HS-27A (cell line): ENCODE measurements around the gene CDC14B.

Experiments
- DNase-seq: peaks from one replicate; pipeline ENCODE4 v3.0.0-alpha.2; 2012; ENCODE audit warnings: low read depth, missing footprints

CDC14B gene

GRCh38 chr9:96501633-96502538, 117.8 kb downstream of the CDC14B start:
- no peak for DNase-seq

DNA sequence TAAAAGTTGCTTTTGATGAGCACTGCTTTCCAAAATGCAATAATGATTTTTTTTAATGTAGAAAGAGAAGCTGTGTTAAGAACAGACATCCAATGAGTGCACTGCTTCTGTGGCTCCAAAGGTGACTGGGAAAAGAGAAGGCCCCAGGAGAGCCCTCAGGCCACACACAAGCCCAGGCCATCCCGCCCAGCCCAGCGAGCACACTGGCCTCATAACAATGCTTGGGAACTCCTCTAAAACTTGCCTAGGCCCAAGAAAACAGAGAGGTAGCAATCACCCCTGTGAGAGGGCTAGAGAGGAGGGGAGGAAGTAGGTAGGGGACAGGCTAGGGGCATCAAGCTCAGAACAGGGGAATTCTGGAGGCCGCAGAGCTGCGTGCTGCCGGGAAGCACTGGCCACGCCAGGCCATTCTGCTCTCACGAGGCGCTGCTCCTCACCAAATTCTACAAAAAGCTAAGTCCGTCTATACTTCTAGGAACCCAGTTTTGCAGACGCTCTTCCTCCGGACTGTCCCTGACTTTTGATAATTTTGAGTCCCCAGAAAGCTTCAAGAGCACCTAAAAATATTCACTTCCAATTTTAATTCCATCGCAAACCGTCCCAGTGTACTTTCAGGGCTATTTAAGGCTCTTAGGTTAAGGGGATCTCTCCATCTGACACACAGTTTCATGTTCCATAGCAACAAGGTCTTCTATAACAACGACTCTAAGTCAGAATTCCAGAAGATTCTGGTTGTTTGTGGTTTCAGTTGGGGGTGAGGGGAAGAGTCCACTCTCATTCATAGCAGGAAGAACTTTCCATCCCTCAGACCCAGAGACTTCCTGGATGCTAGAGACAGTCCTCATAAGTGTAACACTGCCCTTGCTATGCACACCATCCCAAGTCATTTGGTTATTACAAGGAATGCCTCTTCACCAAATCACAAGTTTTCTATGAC, 118.7 kb downstream of the CDC14B start:
- no peak for DNase-seq

DNA sequence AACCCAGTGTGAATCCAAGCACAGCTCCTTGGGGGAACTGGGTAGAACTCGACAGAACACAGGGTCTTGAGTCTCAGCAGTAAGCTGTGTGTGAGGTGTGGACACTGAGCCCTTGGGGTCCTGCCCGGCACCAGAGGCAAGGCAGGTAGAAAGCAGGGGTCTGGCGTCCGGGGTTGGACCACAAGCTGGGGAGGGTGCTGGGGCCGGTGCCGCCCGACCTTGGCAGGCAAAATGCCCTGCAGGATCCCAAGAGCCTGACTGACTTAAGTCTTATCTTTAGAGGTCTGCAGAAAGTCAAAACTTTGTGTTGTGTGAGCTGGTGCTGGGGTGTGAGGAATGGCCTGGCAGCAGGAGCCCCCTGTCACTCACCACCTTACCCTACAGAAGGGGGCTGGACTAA, 120.4 kb downstream of the CDC14B start:
- no peak for DNase-seq

DNA sequence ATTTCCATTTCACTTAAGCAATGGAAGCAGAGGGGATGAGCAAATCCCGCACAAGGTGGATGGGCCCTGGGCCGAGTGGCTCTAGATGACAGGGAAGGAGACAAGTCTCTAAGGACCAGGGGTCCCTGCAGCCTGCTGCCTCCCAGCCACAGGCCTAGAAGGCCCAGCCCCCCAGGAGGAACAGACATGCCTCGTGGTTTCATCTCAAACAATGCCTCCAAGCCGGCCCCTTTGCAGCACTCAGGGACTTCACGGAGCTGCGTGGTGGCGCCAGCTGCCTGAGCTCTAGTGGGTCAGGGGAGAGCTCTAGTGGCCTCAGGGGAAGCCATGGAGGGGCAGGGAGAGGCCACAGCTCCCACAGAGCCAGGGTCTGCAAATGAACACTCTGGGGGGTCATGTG, 120.8 kb downstream of the CDC14B start:
- DNase-seq, result no peak

DNA sequence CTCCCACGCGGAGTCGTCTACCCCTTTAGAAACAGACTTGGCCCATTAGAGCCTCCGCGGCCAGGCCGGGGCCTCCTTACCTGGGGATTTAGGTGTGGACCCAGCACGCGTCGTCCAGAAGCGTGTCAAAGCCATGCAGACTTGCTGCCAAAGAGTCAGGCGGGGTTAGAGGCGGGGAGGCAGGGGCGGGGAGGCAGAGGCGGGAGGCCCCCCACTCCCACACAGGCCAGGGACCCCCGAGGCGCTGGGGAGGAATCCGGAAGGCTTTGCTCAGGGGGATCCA, 122.6 kb downstream of the CDC14B start:
- DNase-seq, result no peak

DNA sequence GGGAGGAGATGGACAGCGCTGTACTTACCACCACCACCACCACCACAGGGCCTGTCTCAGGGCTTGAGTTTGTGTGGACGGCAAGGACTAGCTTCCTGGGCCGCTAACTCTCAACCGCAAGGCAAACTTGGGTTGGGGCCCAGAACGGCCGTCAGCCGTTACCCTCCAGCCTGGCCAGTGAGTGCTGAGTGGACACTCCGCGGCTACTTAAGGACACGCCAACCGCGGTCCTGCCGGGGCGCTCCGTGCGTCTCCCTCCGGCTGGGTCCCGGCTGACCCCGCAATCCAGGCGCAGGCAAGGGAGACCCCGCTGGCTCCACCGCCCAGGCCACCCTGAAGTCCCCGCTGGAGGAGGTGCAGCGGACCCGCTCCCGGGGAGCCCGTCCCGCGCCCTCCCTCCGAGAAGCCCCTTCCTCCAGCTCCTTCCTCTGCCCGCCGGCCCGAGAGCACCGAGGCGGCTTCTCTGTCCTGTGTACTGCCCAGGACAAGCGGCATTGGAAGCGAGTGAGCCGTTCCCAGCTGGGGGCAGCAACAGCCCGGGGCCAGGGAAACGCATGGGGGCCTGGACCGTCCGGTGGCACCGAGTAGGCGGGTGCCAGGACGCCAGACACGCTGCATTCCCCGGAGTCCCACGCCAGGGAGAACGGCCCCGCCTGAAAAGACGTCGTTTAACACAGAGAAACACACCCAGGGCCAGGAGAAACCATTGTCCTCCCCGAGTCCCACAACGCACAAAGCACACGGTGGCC, 123.1 kb downstream of the CDC14B start:
- DNase-seq, result no peak

DNA sequence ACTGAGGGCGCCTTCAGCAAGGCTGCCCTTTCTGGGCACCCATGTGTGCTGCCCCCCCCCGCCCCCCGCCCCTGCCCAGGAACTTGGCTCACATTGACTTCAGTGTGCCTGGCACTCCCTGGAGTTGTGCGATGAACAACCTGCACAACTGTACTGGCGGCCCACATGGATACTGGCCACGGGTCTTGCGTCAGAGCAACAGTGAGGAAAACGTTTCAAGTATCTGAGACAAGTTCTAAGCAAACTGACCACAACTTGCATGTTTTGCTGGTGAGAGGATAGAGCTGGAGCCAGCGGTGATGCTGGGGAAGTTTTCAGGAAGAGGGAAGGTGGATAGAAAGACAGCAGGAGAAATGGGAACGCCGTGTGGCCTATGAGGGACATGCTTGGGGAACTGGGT, 124.3 kb downstream of the CDC14B start:
- DNase-seq, result no peak

GRCh38 chr9:96494215-96494800, 125.3 kb downstream of the CDC14B start:
- no peak for DNase-seq

GRCh38 chr9:96493757-96494156, 125.9 kb downstream of the CDC14B start:
- no peak for DNase-seq

GRCh38 chr9:96492993-96493531, 126.6 kb downstream of the CDC14B start:
- no peak for DNase-seq

DNA sequence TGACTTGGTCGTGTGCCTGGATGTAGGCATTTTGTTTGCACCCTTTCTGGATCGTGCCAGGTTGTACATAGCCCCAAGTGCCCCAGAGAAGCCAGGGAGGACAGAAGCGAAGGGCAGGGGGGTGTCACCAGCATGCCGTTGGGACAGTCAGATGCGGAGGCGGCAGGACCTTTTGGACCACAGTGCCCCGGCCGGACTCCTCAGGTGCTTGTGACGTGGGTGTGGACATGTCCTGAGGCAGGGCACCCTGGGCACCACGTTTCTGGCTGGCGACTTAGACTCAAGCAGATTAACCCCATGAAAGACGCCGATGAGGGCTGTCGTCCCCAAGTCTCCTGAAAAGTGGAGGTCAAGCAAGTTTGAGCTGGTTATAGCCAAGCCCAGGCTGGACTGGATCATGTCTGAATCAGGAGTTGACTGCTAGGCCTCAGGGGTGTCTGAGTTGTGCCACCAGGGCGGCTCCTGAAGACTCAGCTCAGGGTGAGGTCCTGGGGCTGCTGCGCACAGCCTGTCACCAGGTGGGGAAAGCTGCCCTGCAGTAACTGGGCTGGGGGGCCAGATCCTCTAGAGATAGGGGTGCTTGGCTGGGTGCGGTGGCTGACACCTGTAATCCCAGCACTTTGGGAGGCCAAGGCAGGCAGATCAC, 127.6 kb downstream of the CDC14B start:
- no peak for DNase-seq

DNA sequence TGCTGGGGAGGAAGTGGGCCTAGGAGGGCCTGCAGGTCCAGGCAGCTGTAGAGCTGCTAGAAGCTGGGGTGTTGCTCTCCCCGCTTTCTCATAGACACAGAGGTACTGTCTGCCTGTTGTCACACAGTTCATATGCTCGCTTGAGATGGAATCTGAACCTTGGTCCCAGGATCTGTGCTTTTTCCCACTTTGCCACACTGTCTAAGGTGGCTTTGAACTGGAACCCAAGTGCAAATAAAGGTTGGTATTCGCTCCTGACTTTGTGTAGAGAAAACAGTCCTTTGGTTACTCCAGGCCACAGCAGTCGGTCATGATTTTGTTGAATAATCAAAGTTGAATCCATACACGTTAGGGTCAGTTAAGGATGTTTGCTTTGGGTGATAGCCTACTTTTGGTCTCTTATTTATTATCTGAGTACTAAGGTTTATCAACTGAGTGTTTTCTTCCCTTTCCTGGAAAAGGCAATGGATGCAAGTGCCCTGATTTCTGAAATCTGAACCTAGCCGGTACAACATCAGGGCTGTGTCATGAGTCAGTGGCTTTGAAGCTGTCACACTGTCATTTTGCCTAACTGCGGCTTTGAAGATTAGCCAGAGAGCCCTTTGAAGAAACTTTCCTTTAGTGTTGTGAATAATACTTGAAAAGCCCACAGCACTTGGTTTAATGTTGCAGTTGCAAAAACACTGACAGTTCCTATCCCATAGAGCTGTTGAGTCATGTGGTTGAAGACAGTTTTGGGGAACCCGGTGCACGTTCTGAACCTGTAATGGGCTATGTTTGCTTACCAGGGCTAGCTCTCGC, 128.4 kb downstream of the CDC14B start:
- no peak for DNase-seq

DNA sequence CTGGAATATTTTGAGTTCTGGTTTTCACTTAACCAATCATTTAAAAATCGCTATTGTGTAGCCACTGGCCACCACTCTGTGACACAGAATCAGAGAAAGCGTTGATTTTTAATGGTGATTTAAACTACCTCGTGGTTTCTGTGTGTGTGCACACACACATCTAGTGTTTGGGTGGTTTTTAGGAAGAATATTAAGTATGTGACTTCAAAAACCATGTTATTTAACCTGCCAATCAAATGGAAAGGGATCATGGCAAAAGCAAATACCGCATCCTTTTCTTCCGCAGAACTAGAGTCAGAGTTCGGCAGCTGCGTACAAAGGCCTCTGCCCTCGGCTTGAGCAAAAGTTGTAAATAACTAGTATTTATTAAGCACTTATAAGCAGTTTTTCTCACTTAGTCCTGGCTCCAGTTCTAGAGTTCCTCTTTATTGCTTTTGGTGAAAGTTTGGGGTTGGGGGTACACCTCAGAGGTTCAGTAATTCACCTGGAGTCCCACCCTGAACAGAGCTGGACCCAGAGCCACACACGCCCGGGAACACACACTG, 129.0 kb downstream of the CDC14B start:
- no peak for DNase-seq

GRCh38 chr9:96489482-96489979, 130.1 kb downstream of the CDC14B start:
- no peak for DNase-seq

DNA sequence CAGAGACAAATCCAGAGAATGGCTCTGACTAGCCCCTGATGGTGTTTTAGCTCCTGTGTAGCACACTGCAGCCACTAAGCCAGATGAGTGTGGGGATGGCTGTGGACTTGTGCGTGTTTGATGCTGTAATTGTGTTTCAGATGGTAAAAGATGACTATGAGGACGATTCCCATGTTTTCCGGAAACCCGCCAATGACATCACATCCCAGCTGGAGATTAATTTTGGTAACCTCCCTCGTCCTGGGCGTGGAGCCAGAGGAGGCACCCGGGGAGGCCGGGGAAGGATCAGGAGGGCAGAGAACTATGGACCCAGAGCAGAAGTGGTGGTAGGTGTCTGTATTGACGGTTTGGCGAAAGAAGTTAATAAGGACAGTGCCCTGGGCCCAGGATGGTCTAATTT, 131.7 kb downstream of the CDC14B start:
- DNase-seq, result no peak

- no peak for DNase-seq
Measured at GRCh38 chr9:96487029-96487396, 132.6 kb downstream of the CDC14B start.

DNA sequence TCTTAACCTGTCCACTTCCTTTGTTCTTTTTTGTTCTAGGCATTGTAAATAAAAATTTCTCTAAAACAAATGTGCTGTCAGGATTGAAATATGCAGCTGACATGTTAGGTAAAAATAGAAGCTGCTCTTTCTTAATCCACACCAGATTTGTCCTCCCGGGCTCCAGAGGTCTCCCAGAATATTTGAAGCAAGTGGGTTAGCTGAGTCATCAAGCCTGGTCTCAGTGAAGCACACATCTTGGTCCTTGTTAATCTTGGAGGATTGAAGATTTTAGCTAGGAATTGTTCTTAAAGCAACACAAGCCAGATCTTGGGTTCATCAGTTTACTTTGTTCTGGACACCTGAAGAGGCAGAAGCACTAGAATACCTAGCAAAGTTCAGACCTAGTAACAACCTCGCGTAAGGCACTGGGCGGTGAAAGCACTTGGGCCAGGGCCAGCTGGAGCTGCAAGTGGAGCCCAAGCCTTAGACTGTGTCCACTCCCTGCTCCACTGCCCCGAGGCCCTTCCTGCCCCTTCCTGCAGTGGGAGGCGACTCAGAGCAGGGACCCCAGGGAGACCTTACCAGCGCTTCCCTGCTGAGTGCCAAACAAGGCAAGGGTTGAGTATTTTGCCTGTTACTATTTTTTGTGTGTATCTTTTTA, 133.1 kb downstream of the CDC14B start:
- no peak for DNase-seq

DNA sequence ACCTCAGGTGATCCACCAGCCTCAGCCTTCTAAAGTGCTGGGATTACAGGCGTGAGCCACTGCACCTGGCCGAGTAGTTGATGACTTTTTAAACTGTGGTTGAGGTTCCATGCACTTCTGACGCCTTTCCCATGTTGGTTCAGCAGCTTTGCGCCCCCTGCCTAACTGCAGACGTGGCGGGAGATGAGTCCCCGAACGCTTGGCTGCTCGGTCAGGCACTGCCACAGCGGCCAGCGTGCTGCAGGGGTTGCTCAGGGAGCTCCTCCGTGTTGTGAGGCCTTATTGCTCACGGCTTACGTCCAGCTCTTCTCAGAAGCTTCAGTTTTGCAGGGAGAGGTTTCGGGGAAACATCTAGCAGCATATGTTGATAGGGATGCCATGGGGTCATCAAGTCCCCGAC, 134.4 kb downstream of the CDC14B start:
- DNase-seq, result no peak

DNA sequence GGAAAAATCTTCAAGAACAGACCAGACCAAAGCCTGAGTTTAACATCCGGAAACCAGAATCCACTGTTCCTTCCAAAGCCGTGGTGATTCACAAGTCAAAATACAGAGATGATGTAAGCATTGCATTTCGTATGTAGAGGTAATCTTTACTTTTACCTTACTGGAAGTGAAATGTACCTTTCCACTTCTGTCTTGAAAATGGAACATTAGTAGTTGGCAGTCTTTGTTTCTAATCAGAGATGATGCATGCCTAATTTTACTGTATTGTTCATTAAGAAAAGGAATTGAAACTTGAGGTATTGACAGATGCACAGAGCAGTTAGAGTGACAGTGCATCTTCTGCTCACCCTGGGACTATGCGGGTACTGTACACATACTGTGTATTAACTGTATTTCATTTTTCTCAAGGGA, 135.1 kb downstream of the CDC14B start:
- no peak for DNase-seq
